ENCODE results near the gene GABPA. TPM values are rescaled to one million over a fixed set of nuclear protein-coding genes. Genes with fewer than 3 reads are reported as not detected.
A peak's percentile ranks its signal among the peaks of the same experiment; 100 is the strongest.

GABPA gene
- total and polyA plus RNA-seq, 2 of the 13 experiments (the other 11 are each of a cell fraction or from before 2014, with no cell fraction given), result 7.4 to 13.2 TPM

DNA sequence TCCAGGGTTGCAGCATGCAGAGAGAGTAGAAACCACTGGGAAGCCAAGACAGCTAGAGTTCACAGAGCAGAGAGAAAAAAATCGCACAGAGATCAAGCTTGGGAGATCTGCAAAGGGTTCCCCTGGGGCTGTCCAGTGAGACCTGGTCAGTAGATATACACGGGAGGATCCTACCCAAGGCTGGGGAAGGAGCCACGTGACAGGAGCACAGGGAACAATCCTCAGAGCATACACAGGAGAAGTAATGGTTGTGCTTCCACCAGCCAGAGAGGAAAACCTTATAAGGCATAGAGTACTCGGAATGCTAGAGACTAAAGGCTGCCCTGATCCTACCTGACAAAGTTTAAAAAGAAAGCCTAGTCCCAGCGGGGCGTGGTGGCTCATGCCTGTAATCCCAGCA is 53.9 kb downstream of the GABPA start:
- Histone ChIP-seq H3K4me2 (ENCODE audit: low read depth, low read length) (no peak overlapping the region), H3K4me3 (replicated peaks in 1 of 3; ENCODE audit: insufficient read depth in 1 of 3, low read depth in 2 of 3, low read length in 3 of 3) (no peak overlapping the region), H3K9ac (ENCODE audit: insufficient read depth, low read depth, low read length) (no peak overlapping the region), H3K36me3 (replicated peaks in 1 of 2; ENCODE audit: control insufficient read depth in 1 of 2, insufficient read depth in 2 of 2, low read length in 2 of 2) (no peaks in the 10 kb centered on the region), H3K79me2 (ENCODE audit: insufficient read depth, low read length) (no peaks in the 10 kb centered on the region), H3K27ac (ENCODE audit: extremely low read length, insufficient read depth, low read length) (no peak overlapping the region), H3K27me3 (ENCODE audit: control insufficient read depth in 1 of 2, insufficient read depth in 2 of 2, low read length in 2 of 2) (no peaks in the 10 kb centered on the region; a peak in 1 of 5 replicates), H2AFZ (ENCODE audit: low read length) (peak overlapping the region; percentile 76), H3K4me1 (ENCODE audit: insufficient read depth, low read length) (peaks cover 14% of the 10 kb centered on the region; the same call in 1 of the 2 replicates), H4K20me1 (ENCODE audit: insufficient read depth, low read length) (no peaks in the 10 kb centered on the region), H3K9me3 (ENCODE audit: low read length) (no peaks in the 10 kb centered on the region)
- BruUV-seq (replicated peaks), result no TSS peak
- WGBS (ENCODE audit: low lambda C conversion rate), result 8% methylated on average over 6 of the region's 6 CpGs
- in situ Hi-C loops (cut with HindIII; ENCODE audit: extremely low pct_ligation_motif_present, low pct_unique_long_range_greater_than_20kb) (no loop called here), intact Hi-C loops (cut with micrococcal nuclease; ENCODE audit: unreplicated experiment) (no loop called here)
- ChIA-PET POLR2A (no interaction called here), CTCF (ENCODE audit: low intra/inter-chr PET ratio, low total read pairs) (no interaction called here)
- no peak for TF ChIP-seq ZNF232 (CRISPR knock-in tag; IDR thresholded peaks at IDR 0.05; ENCODE audit: borderline replicate concordance)
- FAIRE-seq (no peak), ATAC-seq (peak; percentile 26; the same call in 1 of the 3 replicates), DNase-seq (ENCODE audit: low spot score) (no peak)

DNA sequence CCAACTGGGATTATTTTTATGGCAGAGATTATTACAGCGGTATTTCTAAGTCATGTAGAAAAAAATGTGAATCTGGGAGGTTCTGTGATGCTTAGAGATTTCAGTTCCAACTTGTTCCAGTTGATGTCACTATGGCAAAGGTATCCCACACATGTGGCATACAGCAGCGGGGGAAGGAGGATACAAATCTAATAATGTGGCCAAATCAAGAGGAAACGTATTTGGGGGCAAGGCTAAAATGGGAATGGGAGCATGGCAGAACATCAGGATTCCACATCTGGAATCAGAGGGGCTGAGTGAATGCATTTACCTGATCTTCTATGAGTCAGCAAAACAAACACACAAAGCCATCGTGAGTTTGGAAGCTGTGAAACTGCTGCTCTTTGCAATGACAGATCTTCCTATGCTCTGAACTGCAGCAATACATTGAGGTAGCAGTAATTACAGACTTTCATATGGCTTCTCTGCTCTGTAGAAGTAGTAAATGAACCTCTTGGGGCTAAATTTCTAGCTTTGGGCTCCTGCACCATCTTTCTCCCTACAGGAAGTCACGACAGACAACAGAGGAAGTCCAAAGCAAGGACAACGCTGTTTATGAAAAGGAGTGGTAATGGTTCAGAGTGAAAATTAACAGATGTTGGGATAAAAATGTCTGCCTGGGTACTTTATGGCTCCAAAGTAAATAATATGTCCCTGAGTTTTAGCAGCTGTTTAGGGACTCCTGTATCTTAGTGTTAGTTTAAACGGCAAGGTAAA is 55.5 kb downstream of the GABPA start:
- peak overlapping the region; percentile 99 for H2AFZ ChIP-seq (ENCODE audit: low read length)
- H3K27ac ChIP-seq (ENCODE audit: extremely low read length, insufficient read depth, low read length), result no peak overlapping the region
- POLR2A ChIA-PET, result no interaction called here
- H3K79me2 ChIP-seq (ENCODE audit: insufficient read depth, low read length), result no peaks in the 10 kb centered on the region
- no TSS peak for BruUV-seq (replicated peaks)
- H3K27me3 ChIP-seq (ENCODE audit: control insufficient read depth in 1 of 2, insufficient read depth in 2 of 2, low read length in 2 of 2), result no peaks in the 10 kb centered on the region; a peak in 1 of 5 replicates
- ATAC-seq, result peak; percentile 90
- no peaks in the 10 kb centered on the region for H3K9me3 ChIP-seq (ENCODE audit: low read length)
- FAIRE-seq, result peak; percentile 73
- peak overlapping the region; percentile 81 for H3K4me2 ChIP-seq (ENCODE audit: low read depth, low read length)
- peak; percentile 19 for DNase-seq (ENCODE audit: low spot score)
- H3K4me3 ChIP-seq (replicated peaks in 1 of 3; ENCODE audit: insufficient read depth in 1 of 3, low read depth in 2 of 3, low read length in 3 of 3), result peak overlapping the region; percentile 44 to 55 (median 49); a peak in 5 of 6 replicates
- no peaks in the 10 kb centered on the region for H3K36me3 ChIP-seq (replicated peaks in 1 of 2; ENCODE audit: control insufficient read depth in 1 of 2, insufficient read depth in 2 of 2, low read length in 2 of 2)
- H3K4me1 ChIP-seq (ENCODE audit: insufficient read depth, low read length), result peaks cover 14% of the 10 kb centered on the region; the same call in 1 of the 2 replicates
- 8% methylated on average over 7 of the region's 7 CpGs for WGBS (ENCODE audit: low lambda C conversion rate)
- H4K20me1 ChIP-seq (ENCODE audit: insufficient read depth, low read length), result no peaks in the 10 kb centered on the region
- CTCF ChIA-PET (ENCODE audit: low intra/inter-chr PET ratio, low total read pairs), result interaction anchor here (0.8 kb wide), 1 partner anchor 11 kb away, joined by 3 read pairs; no protein-coding TSS in a partner anchor
- in situ Hi-C loops (cut with HindIII; ENCODE audit: extremely low pct_ligation_motif_present, low pct_unique_long_range_greater_than_20kb) (no loop called here), intact Hi-C loops (cut with micrococcal nuclease; ENCODE audit: unreplicated experiment) (no loop called here)
- H3K9ac ChIP-seq (ENCODE audit: insufficient read depth, low read depth, low read length), result 0 out of 2 replicates have a peak overlapping the region, but pooled peaks have one; percentile 26
- TF ChIP-seq NBN (conservative IDR thresholded peaks at IDR 0.05), result no peak
- TF ChIP-seq, protein P1, sequence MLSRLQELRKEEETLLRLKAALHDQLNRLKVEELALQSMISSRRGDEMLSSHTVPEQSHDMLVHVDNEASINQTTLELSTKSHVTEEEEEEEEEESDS (CRISPR knock-in tag; IDR thresholded peaks at IDR 0.05; ENCODE audit: borderline replicate concordance), result no peak
- TF ChIP-seq ZNF709 (CRISPR knock-in tag; IDR thresholded peaks at IDR 0.05), result no peak
- peak; percentile 18; the same call in 1 of the 2 replicates for TF ChIP-seq JUND (CRISPR knock-in tag; IDR thresholded peaks at IDR 0.05)
- TF ChIP-seq ZNF841 (CRISPR knock-in tag; IDR thresholded peaks at IDR 0.05; ENCODE audit: borderline replicate concordance), result no peak
- TF ChIP-seq, protein P2, sequence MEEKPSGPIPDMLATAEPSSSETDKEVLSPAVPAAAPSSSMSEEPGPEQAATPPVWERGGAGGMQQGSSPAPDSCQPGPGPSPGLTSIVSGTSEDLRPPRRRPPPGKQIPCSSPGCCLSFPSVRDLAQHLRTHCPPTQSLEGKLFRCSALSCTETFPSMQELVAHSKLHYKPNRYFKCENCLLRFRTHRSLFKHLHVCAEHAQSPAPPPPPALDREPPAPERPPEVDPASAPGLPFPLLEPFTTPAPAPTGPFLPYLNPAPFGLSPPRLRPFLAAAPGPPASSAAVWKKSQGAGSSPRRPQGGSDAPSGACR (CRISPR knock-in tag; IDR thresholded peaks at IDR 0.05), result no peak
- TF ChIP-seq, protein P3, sequence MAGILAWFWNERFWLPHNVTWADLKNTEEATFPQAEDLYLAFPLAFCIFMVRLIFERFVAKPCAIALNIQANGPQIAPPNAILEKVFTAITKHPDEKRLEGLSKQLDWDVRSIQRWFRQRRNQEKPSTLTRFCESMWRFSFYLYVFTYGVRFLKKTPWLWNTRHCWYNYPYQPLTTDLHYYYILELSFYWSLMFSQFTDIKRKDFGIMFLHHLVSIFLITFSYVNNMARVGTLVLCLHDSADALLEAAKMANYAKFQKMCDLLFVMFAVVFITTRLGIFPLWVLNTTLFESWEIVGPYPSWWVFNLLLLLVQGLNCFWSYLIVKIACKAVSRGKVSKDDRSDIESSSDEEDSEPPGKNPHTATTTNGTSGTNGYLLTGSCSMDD (CRISPR knock-in tag; IDR thresholded peaks at IDR 0.05), result no peak
- peak; percentile 64; the same call in 1 of the 2 replicates for TF ChIP-seq NFE2L2 (IDR thresholded peaks at IDR 0.05; ENCODE audit: low read length)
- peak; percentile 74; the same call in 1 of the 2 replicates for TF ChIP-seq NFE2 (CRISPR knock-in tag; IDR thresholded peaks at IDR 0.05)
- TF ChIP-seq ZNF746 (CRISPR knock-in tag; IDR thresholded peaks at IDR 0.05), result no peak
- 0 out of 2 replicates have a peak, but pooled peaks have one; percentile 25 for TF ChIP-seq POLR2AphosphoS5 (IDR thresholded peaks at IDR 0.05; ENCODE audit: low read depth, low read length)
- peak; percentile 19; the same call in 1 of the 2 replicates for TF ChIP-seq GABPB1 (CRISPR knock-in tag; IDR thresholded peaks at IDR 0.05)
